ENCODE results near the gene MX1.

The MX1 gene

DNA sequence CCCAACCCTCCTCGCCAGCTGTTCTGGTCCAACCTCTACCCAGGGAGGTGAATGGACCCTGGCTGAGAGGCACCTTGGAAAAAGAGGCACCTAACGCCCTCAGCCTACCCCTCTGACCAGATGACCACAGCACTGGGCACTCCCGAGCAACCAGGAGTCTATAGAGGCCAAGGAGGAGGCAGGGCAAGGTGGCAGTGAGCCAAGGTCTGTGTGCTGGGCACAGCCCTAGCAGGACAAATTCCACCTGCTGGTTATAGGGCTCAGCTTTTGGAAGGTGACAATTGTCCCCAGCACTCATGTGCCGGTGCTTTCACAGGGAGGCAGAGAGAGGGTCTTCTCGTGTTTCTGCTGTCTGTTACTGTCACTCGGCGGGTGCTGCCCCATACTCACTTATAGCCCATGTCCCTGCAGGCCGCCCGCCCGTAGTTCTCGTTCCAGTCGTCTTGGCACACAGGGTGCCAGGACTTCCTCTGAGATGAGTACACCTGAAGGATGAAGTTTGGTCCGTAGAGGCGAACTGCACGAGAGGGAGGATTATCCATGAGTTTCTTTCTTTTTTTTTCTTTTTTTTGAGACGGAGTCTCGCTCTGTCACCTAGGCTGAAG lies 54.1 kb downstream of the MX1 start:
- Mint-ChIP-seq H3K4me1 (peaks cover 8% of the 10 kb centered on the region), H3K4me3 (no peak overlapping the region), H3K27ac (peak overlapping the region; percentile 44 to 46), H3K27me3 (peaks cover 20% of the 10 kb centered on the region), H3K9me3 (no peaks in the 10 kb centered on the region)
- ATAC-seq: no peak
- DNase-seq: no peak

DNA sequence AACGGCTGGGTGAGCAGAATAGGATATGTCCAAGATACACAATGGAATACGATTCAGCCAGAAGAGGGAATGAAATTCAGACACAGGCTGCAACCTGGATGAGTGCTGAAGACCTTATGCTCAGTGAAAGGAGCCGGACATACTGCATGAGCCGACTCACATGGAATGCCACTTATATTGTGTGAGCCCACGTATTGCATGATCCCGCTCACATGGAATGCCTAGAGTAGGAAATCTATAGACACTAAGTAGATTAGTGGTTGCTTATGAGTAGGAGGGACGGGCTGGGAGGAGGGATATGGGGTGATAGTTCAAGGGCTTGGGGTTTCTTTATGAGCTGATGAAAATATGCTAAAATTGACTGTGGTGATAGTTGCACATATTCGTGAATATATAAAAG lies 55.2 kb downstream of the MX1 start:
- ATAC-seq (no peak), DNase-seq (no peak)
- Mint-ChIP-seq H3K9me3 (no peaks in the 10 kb centered on the region), H3K4me1 (peaks cover 8% of the 10 kb centered on the region), H3K27me3 (peaks cover 20% of the 10 kb centered on the region), H3K27ac (no peak overlapping the region), H3K4me3 (no peak overlapping the region)

DNA sequence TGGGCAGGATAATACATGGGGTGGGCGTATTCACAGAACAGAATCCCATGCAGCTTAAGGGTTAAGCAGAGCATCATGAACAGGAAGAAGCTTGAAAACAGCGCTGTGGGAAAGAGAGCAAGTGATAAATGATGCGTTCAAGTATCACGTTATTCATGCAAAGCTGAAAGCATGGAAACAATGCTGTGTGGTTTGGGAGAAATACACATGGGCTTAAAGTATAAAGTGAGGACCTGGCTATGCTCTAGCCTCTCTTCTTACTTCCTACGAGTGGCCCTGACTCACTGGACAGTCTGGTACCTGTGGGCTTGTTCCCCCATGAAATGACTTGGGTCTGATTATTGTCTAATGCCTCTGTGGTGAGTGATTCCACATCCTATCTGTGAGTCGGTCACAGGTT lies 56.3 kb downstream of the MX1 start:
- peak overlapping the region in 1 of 2 donors; percentile 72 for H3K27ac Mint-ChIP-seq
- peaks cover 6% of the 10 kb centered on the region for H3K4me1 Mint-ChIP-seq
- no peak overlapping the region for H3K4me3 Mint-ChIP-seq
- peaks cover 17% of the 10 kb centered on the region for H3K27me3 Mint-ChIP-seq
- no peak for ATAC-seq
- DNase-seq: no peak
- H3K9me3 Mint-ChIP-seq: no peaks in the 10 kb centered on the region

DNA sequence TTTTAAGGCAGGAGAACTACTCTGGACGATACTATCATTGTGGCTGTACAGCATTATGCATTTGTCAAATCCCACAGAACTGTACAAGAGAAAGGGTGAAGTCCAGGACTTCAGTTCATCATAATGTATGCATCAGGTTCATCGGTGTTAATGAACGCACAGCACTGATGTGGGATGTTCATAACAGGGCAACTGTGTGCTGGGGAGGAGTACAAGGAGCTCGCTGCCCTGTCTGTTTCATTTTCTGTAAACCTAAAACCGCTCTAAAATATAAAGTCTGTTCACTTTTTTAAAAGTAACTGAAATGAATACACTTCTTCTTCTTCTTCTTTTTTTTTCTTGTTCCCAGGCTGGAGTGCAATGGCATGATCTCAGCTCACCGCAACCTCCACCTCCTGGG lies 56.9 kb downstream of the MX1 start:
- H3K4me3 Mint-ChIP-seq: no peak overlapping the region
- H3K9me3 Mint-ChIP-seq: no peaks in the 10 kb centered on the region
- H3K4me1 Mint-ChIP-seq: peaks cover 2% of the 10 kb centered on the region
- H3K27ac Mint-ChIP-seq: no peak overlapping the region
- ATAC-seq (no peak), DNase-seq (no peak)
- H3K27me3 Mint-ChIP-seq: peaks cover 10% of the 10 kb centered on the region

DNA sequence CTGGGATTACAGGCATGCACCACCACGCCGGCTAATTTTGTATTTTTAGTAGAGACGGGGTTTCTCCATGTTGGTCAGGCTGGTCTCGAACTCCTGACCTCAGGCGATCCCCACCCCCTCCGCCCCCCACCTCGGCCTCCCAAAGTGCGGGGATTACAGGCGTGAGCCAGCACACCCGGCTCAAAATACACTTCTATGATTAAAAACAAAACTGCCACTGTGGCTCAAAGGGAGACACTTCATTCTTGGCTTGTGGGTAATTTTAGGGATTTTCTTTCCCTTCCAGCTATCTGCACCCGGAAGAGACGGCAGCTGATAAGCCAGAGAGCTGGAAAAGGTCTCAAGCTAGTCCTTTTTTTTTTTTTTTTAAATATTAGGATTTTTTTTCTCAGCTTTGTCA lies 57.4 kb downstream of the MX1 start:
- Mint-ChIP-seq H3K27me3 (peaks cover 5% of the 10 kb centered on the region), H3K9me3 (no peaks in the 10 kb centered on the region), H3K4me1 (peaks cover 5% of the 10 kb centered on the region), H3K27ac (no peak overlapping the region), H3K4me3 (no peak overlapping the region)
- ATAC-seq (no peak), DNase-seq (no peak)

DNA sequence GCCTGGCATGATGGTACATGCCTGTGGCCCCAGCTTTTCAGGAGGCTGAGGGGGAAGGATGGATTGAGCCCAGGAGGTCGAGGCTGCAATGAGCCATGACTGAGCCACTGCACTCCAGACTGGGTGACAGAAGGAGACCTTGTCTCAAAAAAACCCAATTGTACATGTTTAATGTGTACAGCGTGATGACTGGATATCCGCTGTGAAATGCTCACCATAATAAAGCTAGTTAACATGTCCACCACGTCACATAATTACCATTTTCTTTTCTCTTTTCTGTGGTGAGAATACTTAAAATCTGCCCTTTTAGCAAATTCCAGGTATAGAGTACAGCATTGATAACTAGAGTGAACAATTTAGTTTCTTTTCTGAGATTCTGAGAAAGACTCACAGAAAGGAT lies 57.9 kb downstream of the MX1 start:
- Mint-ChIP-seq H3K27ac (no peak overlapping the region), H3K27me3 (no peaks in the 10 kb centered on the region), H3K9me3 (no peaks in the 10 kb centered on the region), H3K4me1 (peaks cover 5% of the 10 kb centered on the region), H3K4me3 (no peak overlapping the region)
- ATAC-seq (no peak), DNase-seq (no peak)

DNA sequence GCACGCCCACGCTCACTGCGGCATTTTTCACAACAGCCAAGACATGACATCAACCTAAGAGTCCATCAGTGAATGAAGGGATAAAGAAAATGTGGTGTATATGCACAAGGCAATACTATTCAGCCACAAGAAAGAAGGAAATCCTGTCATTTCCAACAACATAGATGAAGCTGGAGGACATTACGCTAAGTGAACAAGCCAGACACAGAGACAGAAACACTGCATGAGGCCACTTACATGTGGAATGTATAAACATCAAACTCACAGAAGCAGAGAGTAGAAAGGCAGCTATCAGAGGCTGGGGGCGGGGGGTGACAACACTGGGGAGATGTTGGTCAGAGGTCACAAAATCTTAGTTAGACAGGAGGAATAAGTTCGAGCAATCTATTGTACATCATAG lies 61.0 kb downstream of the MX1 start:
- DNase-seq: no peak
- no peaks in the 10 kb centered on the region for H3K9me3 Mint-ChIP-seq
- H3K27ac Mint-ChIP-seq: no peak overlapping the region
- H3K4me3 Mint-ChIP-seq: no peak overlapping the region
- H3K4me1 Mint-ChIP-seq: peaks cover 5% of the 10 kb centered on the region
- H3K27me3 Mint-ChIP-seq: no peaks in the 10 kb centered on the region
- no peak for ATAC-seq

DNA sequence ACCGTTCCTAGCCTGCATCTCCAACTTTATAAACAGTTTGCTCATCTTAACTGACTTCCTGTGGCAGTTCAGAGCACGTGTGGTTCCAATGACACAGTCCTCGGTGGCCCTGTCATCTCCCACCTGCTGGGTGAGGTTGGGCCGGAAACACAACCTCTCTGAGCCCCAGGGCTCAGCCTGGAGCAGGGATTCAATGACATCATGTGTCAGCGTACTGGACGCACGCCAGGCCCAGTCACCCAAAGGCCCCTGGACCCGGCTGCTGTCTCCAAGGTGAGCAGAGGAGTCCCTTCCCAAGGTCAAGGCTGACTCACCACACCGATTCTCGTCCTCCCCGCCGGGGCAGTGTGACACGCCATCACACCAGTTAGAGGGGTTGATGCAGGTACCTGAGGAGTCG lies 62.0 kb downstream of the MX1 start:
- Mint-ChIP-seq H3K27me3 (no peaks in the 10 kb centered on the region), H3K27ac (peak overlapping the region in 1 of 2 donors; percentile 46), H3K9me3 (no peaks in the 10 kb centered on the region), H3K4me3 (no peak overlapping the region), H3K4me1 (peaks cover 5% of the 10 kb centered on the region)
- DNase-seq: no peak
- no peak for ATAC-seq

DNA sequence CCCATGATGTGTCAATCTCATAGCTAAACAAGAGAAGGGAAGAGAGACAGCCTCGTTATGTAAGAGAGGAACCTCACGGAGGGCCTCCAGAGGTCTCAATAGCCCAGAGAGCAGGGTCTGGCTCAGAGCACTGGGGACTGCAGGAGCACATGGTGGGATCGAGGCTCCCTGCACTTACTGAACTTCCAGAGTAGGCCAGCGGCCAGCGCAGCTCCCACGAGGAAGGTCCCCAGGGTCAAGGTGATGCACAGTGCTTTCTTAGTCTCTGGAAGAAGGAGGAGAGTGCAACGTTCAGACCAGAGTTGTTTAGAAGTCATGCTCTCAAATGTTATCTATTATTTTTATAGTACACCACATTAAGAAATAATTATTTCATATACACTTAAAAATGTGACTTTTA lies 63.3 kb downstream of the MX1 start:
- Mint-ChIP-seq H3K4me3 (no peak overlapping the region), H3K27ac (no peak overlapping the region), H3K4me1 (peaks cover 5% of the 10 kb centered on the region), H3K27me3 (peaks cover 7% of the 10 kb centered on the region), H3K9me3 (no peaks in the 10 kb centered on the region)
- ATAC-seq: no peak
- DNase-seq: no peak

DNA sequence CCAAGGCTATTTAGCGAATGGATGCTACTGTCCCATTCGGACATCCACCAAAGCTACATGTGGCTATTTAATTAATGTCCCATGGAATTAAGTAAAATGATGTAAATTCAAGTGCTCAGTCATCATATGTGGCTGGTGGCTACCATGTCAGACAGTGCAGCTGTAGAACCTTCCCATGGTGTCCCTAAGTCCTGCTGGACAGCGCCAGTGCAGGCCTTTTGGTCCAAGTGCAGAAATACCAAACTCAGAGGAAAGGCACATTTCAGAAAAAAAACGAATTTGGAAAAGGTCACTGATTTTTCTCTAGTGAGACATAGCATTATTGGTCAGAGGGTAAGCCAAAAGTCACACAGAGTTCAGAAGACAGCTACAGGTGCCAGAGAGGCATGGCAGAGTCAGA lies 64.3 kb downstream of the MX1 start:
- no peaks in the 10 kb centered on the region for H3K9me3 Mint-ChIP-seq
- H3K4me3 Mint-ChIP-seq: no peak overlapping the region
- peaks cover 7% of the 10 kb centered on the region for H3K27me3 Mint-ChIP-seq
- no peak for ATAC-seq
- H3K4me1 Mint-ChIP-seq: peaks cover 5% of the 10 kb centered on the region
- DNase-seq: no peak
- H3K27ac Mint-ChIP-seq: peak overlapping the region in 1 of 2 donors; percentile 55

DNA sequence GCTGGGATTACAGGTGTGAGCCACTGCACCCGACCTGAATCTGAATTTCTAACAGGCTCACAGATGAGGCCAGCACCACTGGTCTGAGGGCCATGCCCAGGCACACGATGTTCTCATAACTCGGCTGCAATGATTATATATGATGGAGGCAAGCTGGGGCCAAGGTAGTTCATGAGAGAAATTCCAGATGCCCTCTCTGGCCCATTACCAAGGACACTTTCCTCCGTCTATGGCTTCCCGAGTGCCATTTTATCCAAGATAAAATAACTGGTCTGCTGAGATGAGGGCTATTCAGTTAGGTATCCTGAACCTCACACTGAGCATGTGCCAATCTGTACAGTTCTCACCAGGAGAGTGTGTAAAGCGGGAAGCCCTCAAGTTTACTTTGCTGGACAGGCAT lies 65.4 kb downstream of the MX1 start:
- Mint-ChIP-seq H3K4me3 (no peak overlapping the region), H3K27ac (no peak overlapping the region), H3K9me3 (no peaks in the 10 kb centered on the region), H3K27me3 (peaks cover 7% of the 10 kb centered on the region), H3K4me1 (peaks cover 5% of the 10 kb centered on the region)
- no peak for ATAC-seq
- DNase-seq: no peak

DNA sequence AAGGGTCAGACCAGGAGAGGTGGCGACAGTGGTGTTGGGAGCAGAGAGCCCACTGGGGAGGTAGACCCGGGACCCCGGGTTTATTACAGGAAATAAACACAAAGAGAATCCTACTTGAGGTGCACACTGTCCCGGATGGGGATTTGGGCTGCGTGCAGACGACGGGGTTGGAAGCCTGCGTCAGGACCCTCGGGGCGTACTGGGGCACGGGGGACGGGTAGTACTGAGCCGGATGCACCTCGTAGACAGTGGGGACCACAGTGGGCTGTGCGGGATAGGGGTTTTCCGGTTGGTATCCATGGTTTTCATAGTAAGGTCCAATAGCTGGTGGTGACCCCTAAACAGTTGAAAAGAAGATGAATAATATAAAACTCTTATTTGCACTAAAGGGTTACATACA lies 68.2 kb downstream of the MX1 start:
- peaks cover 7% of the 10 kb centered on the region for H3K27me3 Mint-ChIP-seq
- ATAC-seq (no peak), DNase-seq (no peak)
- H3K27ac Mint-ChIP-seq: peak overlapping the region in 1 of 2 donors; percentile 48
- H3K9me3 Mint-ChIP-seq: no peaks in the 10 kb centered on the region
- no peaks in the 10 kb centered on the region for H3K4me1 Mint-ChIP-seq
- no peak overlapping the region for H3K4me3 Mint-ChIP-seq

DNA sequence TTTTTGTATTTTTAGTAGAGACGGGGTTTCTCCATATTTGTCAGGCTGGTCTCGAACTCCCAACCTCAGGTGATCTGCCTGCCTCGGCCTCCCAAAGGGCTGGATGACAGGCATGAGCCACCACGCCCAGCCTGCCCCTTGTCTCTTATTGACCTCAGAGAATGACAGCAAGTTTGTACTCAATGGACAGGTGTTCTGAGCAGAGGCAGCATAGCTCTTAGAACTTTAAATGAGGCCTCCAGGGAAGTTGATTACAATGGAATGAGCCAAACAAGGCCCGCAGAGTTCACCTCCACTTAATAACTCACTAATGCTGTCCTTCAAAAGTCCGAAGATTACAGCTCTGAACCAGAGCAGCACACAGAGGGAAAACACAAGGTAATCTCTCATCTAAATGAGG lies 71.0 kb downstream of the MX1 start:
- ATAC-seq: no peak
- Mint-ChIP-seq H3K27ac (peak overlapping the region in 1 of 2 donors; percentile 68), H3K27me3 (peaks cover 8% of the 10 kb centered on the region), H3K4me1 (no peaks in the 10 kb centered on the region), H3K4me3 (no peak overlapping the region), H3K9me3 (no peaks in the 10 kb centered on the region)
- no peak for DNase-seq

DNA sequence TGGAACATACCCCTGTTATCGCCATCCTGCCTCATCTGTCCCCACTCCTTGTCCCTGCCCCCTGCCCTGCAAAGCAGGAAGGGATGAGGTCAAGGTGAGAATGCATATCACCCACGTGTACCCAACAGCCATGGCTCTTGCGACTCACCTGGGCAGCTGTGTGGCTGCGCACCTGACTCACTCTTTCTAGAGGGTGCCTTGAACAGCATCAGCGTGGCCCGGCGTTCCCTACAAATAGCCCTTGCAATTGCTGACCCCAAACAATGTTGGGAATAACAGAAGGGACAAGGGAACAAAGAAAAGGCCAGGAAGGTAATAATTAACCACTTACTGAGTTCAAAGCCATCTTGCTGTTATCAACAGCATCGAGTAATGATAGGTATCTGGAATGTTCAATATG lies 71.7 kb downstream of the MX1 start:
- H3K27me3 Mint-ChIP-seq: peaks cover 15% of the 10 kb centered on the region
- no peaks in the 10 kb centered on the region for H3K4me1 Mint-ChIP-seq
- no peak overlapping the region for H3K4me3 Mint-ChIP-seq
- no peak for ATAC-seq
- DNase-seq: no peak
- no peaks in the 10 kb centered on the region for H3K9me3 Mint-ChIP-seq
- H3K27ac Mint-ChIP-seq: no peak overlapping the region

DNA sequence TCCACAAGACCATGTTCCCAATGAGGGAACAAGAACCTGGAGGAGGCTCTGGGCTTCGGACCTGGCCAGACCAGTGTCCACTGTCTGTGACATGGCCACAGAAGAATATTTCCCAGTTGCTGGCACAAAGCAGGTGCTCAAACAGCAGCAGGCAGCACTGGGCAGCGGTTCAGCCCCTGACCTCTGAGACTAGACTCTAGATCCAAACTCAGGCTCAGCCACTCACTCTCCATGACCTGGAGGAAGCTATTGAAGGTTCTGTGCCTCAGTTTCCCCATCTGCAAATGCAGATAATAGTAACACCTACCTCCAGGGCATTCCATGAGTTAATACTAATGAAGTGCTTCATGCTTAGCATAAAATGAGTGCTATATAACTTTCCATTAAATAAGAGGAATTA lies 73.9 kb downstream of the MX1 start:
- H3K9me3 Mint-ChIP-seq: no peaks in the 10 kb centered on the region
- peaks cover 21% of the 10 kb centered on the region for H3K27me3 Mint-ChIP-seq
- peaks cover 8% of the 10 kb centered on the region for H3K4me1 Mint-ChIP-seq
- ATAC-seq (no peak), DNase-seq (no peak)
- no peak overlapping the region for H3K27ac Mint-ChIP-seq
- H3K4me3 Mint-ChIP-seq: no peak overlapping the region

DNA sequence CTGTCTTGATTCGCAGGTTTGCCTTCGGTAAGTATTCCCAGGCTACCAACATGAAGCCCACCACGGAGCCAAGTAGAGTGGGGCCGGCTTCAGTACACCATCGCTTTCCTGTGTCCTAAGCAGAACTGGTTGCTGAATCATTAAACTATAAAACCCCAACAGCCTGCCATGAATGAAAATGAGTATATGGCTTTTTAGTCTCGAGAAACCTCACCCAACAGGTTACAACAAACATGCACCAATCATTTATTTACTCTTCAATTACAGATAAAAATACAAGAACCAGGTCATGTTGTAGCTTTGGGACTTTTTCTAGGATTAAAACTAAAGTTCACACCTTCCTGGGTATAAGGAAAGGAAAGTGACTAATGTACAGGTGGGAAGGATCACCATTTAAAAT lies 74.3 kb downstream of the MX1 start:
- H3K4me3 Mint-ChIP-seq: no peak overlapping the region
- no peaks in the 10 kb centered on the region for H3K9me3 Mint-ChIP-seq
- no peak overlapping the region for H3K27ac Mint-ChIP-seq
- peaks cover 8% of the 10 kb centered on the region for H3K4me1 Mint-ChIP-seq
- peaks cover 25% of the 10 kb centered on the region for H3K27me3 Mint-ChIP-seq
- ATAC-seq (no peak), DNase-seq (no peak)

DNA sequence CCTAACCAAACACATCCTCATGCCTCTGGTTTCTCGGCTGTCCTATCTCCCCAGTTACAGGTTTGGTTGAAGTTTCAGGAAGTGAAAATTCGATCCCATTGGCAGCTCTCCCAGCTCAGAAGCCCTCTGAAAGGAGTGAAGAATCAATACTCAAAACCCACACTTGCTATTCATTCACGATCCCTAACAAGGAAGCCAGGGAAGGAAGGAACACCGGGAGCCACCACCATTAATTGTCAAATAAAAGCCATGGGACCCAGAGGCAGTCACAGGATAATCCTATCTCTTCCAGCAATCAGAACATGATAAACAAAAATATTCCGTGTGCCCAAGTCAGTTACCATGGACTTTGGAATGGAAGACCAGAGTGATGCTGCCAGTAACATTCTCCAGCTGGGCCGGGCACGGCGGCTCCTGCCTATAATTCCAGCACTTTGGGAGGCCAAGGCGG lies 74.9 kb downstream of the MX1 start:
- H3K27me3 Mint-ChIP-seq: peaks cover 31% of the 10 kb centered on the region
- H3K9me3 Mint-ChIP-seq: no peaks in the 10 kb centered on the region
- no peak for DNase-seq
- ATAC-seq: no peak
- H3K27ac Mint-ChIP-seq: peak overlapping the region in 1 of 2 donors; percentile 80
- no peak overlapping the region for H3K4me3 Mint-ChIP-seq
- peaks cover 8% of the 10 kb centered on the region for H3K4me1 Mint-ChIP-seq

All from stimulated activated naive CD8-positive, alpha-beta T cell treated with anti-CD3 and anti-CD28 coated beads, Interleukin-15, amount 100 ng/mL, for 72 hours (primary cell).